Measurements from ENCODE around the gene POLR2E. TPM values are rescaled to one million over a fixed set of nuclear protein-coding genes. Genes with fewer than 3 reads are reported as not detected.
A peak's percentile ranks its signal among the peaks of the same experiment; 100 is the strongest.

Gene POLR2E
- total RNA-seq, 1 donor from 2014 or later: 267 TPM

GRCh38 chr19:1113030-1113985 is 18.1 kb upstream of the POLR2E start:
- Histone ChIP-seq H3K27me3 (ENCODE audit: control insufficient read depth, insufficient read depth, low read length) (no peaks in the 10 kb centered on the region), H3K36me3 (ENCODE audit: control insufficient read depth, insufficient read depth, low read length) (peaks cover 10% of the 10 kb centered on the region), H3K4me3 (ENCODE audit: low read depth, low read length) (no peak overlapping the region)
- TF ChIP-seq, protein P1, sequence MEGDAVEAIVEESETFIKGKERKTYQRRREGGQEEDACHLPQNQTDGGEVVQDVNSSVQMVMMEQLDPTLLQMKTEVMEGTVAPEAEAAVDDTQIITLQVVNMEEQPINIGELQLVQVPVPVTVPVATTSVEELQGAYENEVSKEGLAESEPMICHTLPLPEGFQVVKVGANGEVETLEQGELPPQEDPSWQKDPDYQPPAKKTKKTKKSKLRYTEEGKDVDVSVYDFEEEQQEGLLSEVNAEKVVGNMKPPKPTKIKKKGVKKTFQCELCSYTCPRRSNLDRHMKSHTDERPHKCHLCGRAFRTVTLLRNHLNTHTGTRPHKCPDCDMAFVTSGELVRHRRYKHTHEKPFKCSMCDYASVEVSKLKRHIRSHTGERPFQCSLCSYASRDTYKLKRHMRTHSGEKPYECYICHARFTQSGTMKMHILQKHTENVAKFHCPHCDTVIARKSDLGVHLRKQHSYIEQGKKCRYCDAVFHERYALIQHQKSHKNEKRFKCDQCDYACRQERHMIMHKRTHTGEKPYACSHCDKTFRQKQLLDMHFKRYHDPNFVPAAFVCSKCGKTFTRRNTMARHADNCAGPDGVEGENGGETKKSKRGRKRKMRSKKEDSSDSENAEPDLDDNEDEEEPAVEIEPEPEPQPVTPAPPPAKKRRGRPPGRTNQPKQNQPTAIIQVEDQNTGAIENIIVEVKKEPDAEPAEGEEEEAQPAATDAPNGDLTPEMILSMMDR (IDR thresholded peaks at IDR 0.05; ENCODE audit: insufficient read depth, low read length, poor library complexity, severe bottlenecking): peak; percentile 85
- no peak for DNase-seq (ENCODE audit: low read depth)

- no peak for DNase-seq (ENCODE audit: low read depth)
- TF ChIP-seq, protein P1 (IDR thresholded peaks at IDR 0.05; ENCODE audit: insufficient read depth, low read length, poor library complexity, severe bottlenecking): no peak
- Histone ChIP-seq H3K27me3 (ENCODE audit: control insufficient read depth, insufficient read depth, low read length) (no peaks in the 10 kb centered on the region), H3K36me3 (ENCODE audit: control insufficient read depth, insufficient read depth, low read length) (peaks cover 8% of the 10 kb centered on the region), H3K4me3 (ENCODE audit: low read depth, low read length) (no peak overlapping the region)
These were observed 17.3 kb upstream of the POLR2E start for GRCh38 chr19:1112268-1113029.

DNA sequence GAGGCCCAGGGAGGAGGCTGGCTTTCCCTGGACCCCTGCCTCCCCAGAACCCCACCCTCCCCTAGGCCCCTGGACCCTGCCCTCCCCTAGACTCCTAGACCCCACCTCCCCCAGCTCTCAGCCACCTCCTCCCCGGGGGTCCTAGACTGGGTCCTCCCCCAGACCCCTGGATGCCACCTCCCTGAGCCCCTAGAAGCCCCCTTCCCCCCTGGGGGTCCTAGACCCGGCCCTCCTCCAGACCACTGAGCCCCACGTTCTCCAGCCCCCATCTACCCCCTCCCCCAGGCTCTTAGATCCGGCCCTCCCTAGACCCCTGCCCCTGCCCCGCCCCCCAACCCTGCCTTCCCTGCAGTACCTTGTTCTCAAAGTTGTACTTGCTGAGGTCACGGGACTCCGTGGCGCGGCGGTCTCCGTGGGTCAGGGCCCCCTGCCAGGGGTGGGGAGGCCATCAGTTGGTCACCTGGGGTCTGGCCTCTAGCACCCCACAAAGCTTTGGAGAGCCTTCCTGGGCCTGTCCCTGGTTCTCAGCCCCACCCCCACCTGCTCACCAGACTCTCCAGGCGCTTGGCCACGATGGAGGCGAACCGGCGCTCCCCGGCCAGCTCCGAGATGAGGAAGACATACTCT is 16.6 kb upstream of the POLR2E start:
- Histone ChIP-seq H3K27me3 (ENCODE audit: control insufficient read depth, insufficient read depth, low read length) (no peaks in the 10 kb centered on the region), H3K36me3 (ENCODE audit: control insufficient read depth, insufficient read depth, low read length) (peaks cover 6% of the 10 kb centered on the region), H3K4me3 (ENCODE audit: low read depth, low read length) (no peak overlapping the region)
- no peak for DNase-seq (ENCODE audit: low read depth)
- TF ChIP-seq, protein P1 (IDR thresholded peaks at IDR 0.05; ENCODE audit: insufficient read depth, low read length, poor library complexity, severe bottlenecking): no peak

DNA sequence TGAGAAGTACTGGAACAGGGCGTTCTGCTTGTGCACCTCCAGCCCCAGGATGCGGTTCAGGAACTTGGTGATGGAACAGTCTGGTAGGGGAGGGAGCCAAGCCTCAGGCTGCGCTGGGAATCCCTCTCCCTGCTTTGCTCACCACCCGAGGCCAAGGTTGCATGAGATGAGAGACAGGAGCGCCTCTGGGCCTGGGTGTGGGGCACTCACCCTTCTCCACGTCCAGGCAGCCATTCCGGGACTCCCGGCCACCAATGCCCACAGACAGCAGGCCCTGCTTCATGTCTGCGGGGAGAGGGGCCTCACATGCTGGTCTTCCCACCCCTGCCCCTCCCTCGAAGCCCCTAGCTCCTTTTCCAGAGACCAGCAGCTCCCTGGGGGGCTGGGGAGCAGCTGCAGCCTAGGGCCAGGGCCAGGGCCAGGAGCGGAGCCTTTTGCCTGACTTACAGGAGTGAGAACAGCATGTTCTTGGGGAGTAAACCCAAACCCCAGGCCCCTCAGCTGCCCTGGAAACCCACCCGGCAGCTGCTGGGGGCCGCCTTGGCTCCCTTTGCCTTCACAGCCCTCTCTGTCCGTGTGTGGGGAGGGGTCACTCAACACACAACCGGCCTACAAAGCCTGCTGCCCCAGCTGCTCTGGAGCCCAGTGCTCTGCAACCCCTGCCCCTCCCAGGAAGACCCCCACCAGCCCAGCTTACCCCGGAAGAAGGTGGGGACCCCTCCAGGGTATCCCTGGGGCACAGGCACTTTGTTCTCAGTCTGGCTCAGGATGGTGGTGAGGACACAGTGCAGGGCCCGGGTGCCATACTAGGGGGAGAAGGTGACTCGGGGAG is 15.8 kb upstream of the POLR2E start:
- Histone ChIP-seq H3K36me3 (ENCODE audit: control insufficient read depth, insufficient read depth, low read length) (peaks cover 5% of the 10 kb centered on the region), H3K4me3 (ENCODE audit: low read depth, low read length) (no peak overlapping the region), H3K27me3 (ENCODE audit: control insufficient read depth, insufficient read depth, low read length) (no peaks in the 10 kb centered on the region)
- TF ChIP-seq, protein P1 (IDR thresholded peaks at IDR 0.05; ENCODE audit: insufficient read depth, low read length, poor library complexity, severe bottlenecking): no peak
- DNase-seq (ENCODE audit: low read depth): no peak
